ENCODE measurements around the gene SLC39A5. TPM values are rescaled to one million over a fixed set of nuclear protein-coding genes. Genes with fewer than 3 reads are reported as not detected.

The SLC39A5 gene
- total RNA-seq, 4 donors from 2014 or later: not detected

DNA sequence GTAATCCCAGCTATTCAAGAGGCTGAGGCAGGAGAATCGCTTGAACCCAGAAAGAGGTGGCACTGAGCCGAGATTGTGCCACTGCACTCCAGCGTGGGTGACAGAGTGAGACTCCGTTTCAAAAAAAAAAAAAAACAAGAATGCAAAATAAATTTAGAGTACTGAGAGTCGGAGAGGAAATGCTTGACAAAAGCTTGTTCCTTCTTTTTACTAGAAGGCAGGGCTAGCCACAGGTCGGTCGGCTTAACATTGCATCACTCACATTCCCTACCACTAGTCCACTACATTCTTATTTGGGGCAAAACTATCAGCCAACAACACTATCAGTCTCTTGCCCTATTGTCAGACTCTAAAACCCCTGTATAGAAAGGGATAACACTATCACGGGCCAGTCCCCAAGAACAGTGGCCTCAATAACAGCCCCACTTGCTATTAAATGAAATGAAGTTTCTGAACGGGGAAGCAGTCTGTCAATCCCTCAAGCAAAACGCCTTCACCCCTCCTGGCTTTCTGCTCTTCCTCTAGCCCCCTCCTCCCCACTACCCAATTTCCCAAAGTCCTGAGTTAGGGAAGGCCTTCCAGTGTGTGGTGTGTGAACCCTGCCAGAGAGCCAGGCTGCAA, 9.1 kb upstream of the SLC39A5 start:
- no peak for TF ChIP-seq POLR2A (IDR thresholded peaks at IDR 0.05)
- intact Hi-C loops (cut with DNase I; ENCODE audit: low total_unique reads): loop anchor here (2.0 kb wide), 1 partner anchor 52 kb away; no protein-coding TSS in a partner anchor
- WGBS, 2 donors: 7 to 9% methylated on average over 10 of the region's 10 CpGs
- peak overlapping the region; percentile 83 for H3K4me3 ChIP-seq (ENCODE audit: low read depth, poor library complexity, severe bottlenecking)
- no peak for DNase-seq (ENCODE audit: low spot score in 2 of 2)

DNA sequence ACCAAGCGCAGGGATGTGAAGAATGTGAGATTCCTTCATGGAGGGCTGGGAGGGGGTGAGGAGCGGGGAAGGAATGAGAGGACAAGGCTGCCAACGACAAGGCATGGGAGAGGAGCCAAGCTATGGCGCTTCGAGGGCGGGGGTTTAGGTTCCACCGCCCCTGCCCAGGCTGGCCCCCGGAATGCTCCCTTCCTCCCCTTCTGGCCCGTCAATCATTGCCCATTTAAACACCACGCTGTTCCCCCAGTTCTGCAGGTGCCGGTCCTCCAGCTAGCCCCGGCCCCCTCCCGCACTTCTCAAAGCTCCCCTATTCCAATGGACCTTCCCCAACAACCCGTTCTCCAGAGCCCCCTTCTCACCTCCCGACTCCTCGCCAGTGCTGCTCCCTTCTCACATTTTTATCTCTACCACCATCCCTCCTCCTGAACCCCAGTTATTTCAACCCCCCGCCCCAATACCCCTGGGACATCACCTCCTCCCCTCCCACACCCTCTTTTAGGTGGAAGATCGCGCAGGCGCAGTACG, 8.6 kb upstream of the SLC39A5 start:
- DNase-seq (ENCODE audit: low spot score in 2 of 2): peak in 1 of 2 donors; percentile 92
- H3K4me3 ChIP-seq (ENCODE audit: low read depth, poor library complexity, severe bottlenecking): peak overlapping the region; percentile 83
- TF ChIP-seq, protein P1, sequence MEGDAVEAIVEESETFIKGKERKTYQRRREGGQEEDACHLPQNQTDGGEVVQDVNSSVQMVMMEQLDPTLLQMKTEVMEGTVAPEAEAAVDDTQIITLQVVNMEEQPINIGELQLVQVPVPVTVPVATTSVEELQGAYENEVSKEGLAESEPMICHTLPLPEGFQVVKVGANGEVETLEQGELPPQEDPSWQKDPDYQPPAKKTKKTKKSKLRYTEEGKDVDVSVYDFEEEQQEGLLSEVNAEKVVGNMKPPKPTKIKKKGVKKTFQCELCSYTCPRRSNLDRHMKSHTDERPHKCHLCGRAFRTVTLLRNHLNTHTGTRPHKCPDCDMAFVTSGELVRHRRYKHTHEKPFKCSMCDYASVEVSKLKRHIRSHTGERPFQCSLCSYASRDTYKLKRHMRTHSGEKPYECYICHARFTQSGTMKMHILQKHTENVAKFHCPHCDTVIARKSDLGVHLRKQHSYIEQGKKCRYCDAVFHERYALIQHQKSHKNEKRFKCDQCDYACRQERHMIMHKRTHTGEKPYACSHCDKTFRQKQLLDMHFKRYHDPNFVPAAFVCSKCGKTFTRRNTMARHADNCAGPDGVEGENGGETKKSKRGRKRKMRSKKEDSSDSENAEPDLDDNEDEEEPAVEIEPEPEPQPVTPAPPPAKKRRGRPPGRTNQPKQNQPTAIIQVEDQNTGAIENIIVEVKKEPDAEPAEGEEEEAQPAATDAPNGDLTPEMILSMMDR (IDR thresholded peaks at IDR 0.05): no peak
- no peak for TF ChIP-seq POLR2A (IDR thresholded peaks at IDR 0.05)
- WGBS, 2 donors: 1% methylated on average over 21 of the region's 21 CpGs
- intact Hi-C loops (cut with DNase I; ENCODE audit: low total_unique reads): loop anchor here (2.0 kb wide), 1 partner anchor 52 kb away; no protein-coding TSS in a partner anchor

DNA sequence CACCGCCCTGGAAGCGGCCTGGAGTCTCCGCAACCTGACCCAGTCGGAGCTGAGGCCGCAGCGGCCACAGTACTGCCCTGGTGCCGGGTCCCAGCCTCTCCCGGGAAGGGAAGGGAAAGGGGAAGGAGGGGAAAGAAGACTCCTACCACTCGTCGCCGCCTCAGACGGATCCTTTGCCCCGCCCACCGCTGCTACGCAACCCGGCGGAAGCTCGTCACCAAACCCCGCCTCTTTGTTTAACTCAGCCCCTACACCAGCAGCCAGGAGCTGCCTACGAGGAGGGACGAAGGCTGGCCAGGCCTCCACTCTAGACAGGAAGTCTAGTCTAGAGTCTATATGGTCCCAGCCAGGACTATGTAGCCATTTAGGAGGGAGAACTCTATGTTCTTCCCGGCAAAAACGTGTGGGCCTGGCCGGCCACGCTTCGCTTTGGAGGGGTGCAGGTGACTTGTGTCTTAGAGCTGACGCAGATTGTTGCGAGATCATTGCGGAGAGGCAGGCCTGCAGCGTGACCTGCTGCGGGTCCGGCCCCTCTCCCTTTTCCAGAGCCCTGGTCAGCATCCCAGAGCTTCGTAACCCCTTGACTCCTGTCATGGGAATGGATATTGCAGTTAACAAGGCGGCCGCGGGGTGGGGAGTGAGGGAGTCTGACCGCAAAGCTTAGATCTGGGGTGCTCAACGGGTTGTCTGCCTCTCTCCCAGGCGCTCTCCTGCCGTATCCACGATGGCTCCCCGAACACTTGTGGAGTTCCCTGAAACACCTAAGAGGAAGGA, 7.9 kb upstream of the SLC39A5 start, which contains the start of gene RNF41:
Gene RNF41 (minus strand): TSS at position 166 of the 774 bp plus-strand sequence. CDS start 7,875 bp downstream, outside the sequence.
- 0% methylated on average over 35 to 42 of the region's 42 CpGs for WGBS, 2 donors
- peak within 1 kb of the TSS; percentile 83 for H3K4me3 ChIP-seq (ENCODE audit: low read depth, poor library complexity, severe bottlenecking)
- peak; percentile 98 to 100 for DNase-seq (ENCODE audit: low spot score in 2 of 2)
- intact Hi-C loops (cut with DNase I; ENCODE audit: low total_unique reads): loop anchor here (2.0 kb wide), 1 partner anchor 53 kb away; no protein-coding TSS in a partner anchor
- TF ChIP-seq POLR2A (IDR thresholded peaks at IDR 0.05): peak in 1 of 2 donors; percentile 94
- TF ChIP-seq, protein P1 (IDR thresholded peaks at IDR 0.05): no peak

DNA sequence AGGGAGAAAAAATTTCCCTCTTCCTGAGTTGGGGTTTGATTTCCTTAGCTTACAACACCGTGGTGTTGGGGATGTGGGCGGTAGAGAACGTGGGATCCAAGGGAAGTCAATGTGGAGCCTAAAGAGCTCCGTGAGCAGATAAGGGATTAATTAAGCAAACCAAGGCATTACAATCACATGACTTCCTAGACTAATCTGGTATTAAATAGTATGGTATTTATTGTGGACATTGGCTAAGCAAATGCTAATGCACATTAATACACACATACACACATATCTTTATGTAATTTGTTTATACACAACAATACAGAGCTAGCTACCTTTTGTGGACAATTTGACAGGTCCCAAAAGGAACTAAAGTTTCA, 7.3 kb upstream of the SLC39A5 start:
- H3K4me3 ChIP-seq (ENCODE audit: low read depth, poor library complexity, severe bottlenecking): no peak overlapping the region
- intact Hi-C loops (cut with DNase I; ENCODE audit: low total_unique reads): no loop called here
- 6 to 10% methylated on average over 4 of the region's 4 CpGs for WGBS, 2 donors
- no peak for DNase-seq (ENCODE audit: low spot score in 2 of 2)
- TF ChIP-seq POLR2A (IDR thresholded peaks at IDR 0.05): no peak
- TF ChIP-seq, protein P1 (IDR thresholded peaks at IDR 0.05): no peak

DNA sequence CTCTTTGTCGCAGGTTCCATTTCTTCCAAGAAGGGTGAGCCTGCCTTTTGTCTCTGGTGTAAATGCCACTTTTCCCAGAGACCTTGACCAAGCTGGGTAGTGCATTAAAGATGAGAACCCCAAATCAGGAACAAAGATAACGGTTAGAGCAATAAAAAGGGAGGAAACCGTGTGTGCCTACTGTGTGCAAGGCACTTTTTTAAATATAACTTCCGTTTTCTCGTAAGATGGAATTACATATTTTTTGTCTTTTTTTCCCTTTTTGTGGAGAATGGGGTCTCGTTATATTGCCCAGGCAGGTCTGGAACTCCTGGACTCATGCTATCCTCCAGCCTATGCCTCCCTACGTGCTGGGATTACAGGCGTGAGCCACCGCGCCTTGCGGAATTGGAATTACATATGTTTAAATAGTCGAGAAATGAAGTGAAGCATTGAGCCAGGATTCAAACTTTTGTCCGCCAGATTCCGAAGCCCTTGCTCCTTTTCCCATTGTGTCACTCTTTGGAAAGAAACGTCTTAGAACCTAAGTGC, 6.2 kb upstream of the SLC39A5 start:
- H3K4me3 ChIP-seq (ENCODE audit: low read depth, poor library complexity, severe bottlenecking): no peak overlapping the region
- TF ChIP-seq POLR2A (IDR thresholded peaks at IDR 0.05): no peak
- TF ChIP-seq, protein P1 (IDR thresholded peaks at IDR 0.05): no peak
- intact Hi-C loops (cut with DNase I; ENCODE audit: low total_unique reads): no loop called here
- DNase-seq (ENCODE audit: low spot score in 2 of 2): no peak
- WGBS, 2 donors: 21 to 23% methylated on average over 15 of the region's 15 CpGs

Measured in lower leg skin (tissue), 4 donors.